ENCODE measurements around the gene FAM169A.
"Not testable (repeated sequence)": the region's sequence is repeated elsewhere in the genome, so short reads cannot be mapped to it uniquely, and the experiment has no call there.

DNA sequence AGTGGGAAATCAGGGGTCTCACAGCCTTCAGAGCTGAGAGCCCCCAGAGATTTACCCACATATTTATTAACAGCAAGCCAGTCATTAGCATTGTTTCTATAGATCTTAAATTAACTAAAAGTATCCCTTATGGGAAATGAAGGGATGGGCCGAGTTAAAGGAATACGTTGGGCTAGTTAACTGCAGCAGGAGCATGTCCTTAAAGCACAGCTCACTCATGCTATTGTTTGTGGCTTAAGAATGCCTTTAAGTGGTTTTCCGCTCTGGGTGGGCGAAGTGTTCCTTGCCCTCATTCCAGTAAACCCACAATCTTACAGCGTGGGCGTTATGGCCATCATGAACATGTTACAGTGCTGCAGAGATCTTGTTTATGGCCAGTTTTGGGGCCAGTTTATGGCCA lies 42.0 kb upstream of the FAM169A start:
- TF ChIP-seq, protein P1, sequence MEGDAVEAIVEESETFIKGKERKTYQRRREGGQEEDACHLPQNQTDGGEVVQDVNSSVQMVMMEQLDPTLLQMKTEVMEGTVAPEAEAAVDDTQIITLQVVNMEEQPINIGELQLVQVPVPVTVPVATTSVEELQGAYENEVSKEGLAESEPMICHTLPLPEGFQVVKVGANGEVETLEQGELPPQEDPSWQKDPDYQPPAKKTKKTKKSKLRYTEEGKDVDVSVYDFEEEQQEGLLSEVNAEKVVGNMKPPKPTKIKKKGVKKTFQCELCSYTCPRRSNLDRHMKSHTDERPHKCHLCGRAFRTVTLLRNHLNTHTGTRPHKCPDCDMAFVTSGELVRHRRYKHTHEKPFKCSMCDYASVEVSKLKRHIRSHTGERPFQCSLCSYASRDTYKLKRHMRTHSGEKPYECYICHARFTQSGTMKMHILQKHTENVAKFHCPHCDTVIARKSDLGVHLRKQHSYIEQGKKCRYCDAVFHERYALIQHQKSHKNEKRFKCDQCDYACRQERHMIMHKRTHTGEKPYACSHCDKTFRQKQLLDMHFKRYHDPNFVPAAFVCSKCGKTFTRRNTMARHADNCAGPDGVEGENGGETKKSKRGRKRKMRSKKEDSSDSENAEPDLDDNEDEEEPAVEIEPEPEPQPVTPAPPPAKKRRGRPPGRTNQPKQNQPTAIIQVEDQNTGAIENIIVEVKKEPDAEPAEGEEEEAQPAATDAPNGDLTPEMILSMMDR (IDR thresholded peaks at IDR 0.05; ENCODE audit: poor library complexity, severe bottlenecking): not testable (repeated sequence)
- TF ChIP-seq EZH2 (IDR thresholded peaks at IDR 0.05; ENCODE audit: borderline replicate concordance, insufficient read depth, low read length, poor library complexity, severe bottlenecking); POLR2AphosphoS5 (IDR thresholded peaks at IDR 0.05); EP300 (conservative IDR thresholded peaks at IDR 0.05; ENCODE audit: poor library complexity, severe bottlenecking); TAF1 (IDR thresholded peaks at IDR 0.05; ENCODE audit: low read depth); SMC3 (conservative IDR thresholded peaks at IDR 0.05; ENCODE audit: poor library complexity): not testable (repeated sequence)
- TF ChIP-seq, protein P2, sequence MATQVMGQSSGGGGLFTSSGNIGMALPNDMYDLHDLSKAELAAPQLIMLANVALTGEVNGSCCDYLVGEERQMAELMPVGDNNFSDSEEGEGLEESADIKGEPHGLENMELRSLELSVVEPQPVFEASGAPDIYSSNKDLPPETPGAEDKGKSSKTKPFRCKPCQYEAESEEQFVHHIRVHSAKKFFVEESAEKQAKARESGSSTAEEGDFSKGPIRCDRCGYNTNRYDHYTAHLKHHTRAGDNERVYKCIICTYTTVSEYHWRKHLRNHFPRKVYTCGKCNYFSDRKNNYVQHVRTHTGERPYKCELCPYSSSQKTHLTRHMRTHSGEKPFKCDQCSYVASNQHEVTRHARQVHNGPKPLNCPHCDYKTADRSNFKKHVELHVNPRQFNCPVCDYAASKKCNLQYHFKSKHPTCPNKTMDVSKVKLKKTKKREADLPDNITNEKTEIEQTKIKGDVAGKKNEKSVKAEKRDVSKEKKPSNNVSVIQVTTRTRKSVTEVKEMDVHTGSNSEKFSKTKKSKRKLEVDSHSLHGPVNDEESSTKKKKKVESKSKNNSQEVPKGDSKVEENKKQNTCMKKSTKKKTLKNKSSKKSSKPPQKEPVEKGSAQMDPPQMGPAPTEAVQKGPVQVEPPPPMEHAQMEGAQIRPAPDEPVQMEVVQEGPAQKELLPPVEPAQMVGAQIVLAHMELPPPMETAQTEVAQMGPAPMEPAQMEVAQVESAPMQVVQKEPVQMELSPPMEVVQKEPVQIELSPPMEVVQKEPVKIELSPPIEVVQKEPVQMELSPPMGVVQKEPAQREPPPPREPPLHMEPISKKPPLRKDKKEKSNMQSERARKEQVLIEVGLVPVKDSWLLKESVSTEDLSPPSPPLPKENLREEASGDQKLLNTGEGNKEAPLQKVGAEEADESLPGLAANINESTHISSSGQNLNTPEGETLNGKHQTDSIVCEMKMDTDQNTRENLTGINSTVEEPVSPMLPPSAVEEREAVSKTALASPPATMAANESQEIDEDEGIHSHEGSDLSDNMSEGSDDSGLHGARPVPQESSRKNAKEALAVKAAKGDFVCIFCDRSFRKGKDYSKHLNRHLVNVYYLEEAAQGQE (IDR thresholded peaks at IDR 0.05; ENCODE audit: borderline replicate concordance): not testable (repeated sequence)
